ENCODE measurements around the gene CNPY4.
A peak's percentile ranks its signal among the peaks of the same experiment; 100 is the strongest.

CNPY4 gene

DNA sequence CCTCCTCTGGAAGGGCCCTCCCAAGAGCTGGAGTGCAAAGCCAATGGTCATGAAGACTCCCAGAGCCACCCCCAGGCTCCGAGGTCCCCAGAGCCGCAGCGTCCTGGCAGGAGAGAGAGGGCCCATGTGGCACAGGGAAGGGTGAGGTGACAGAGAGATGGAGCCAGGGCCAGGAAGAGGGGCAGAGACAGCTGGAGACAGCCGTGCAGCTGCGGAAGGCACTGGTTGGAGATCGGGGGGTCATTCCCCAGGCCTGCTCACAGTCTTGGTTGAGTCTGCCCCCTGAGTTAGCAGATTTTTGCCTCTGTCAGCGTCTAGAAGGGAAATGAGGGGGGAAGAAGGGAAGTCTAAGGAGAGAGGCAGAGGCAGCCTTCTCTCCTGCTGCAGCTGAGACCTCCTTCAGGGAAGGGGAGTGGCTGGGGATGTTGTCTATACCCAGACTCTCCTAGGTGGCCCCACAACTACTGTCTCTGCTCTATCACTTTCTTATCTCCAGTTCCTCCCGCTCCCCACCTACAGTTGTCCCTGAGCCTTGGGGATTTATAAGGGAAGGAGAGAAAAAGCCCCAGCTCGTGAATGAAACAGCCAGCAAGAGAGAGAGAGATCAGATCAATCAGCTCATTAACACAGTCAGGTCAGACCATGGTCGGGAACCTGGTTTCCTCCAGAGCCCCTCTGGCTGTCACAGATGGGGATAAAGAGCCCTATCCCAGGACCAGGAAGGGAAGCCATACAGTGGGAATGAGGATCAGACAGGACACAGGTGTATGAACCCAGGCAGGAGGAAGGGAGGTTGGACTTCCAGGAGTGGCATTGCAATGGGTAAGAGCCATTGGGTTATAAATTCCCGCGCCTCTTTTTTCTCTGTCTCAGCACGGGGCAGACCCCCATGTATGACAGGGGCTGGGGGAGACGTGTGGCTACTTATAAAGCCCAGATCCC, 47.8 kb downstream of the CNPY4 start:
- DNase-seq (ENCODE audit: low read depth): no peak
- no peak overlapping the region for H3K4me3 ChIP-seq (ENCODE audit: low read depth, low read length)
- TF ChIP-seq, protein P1, sequence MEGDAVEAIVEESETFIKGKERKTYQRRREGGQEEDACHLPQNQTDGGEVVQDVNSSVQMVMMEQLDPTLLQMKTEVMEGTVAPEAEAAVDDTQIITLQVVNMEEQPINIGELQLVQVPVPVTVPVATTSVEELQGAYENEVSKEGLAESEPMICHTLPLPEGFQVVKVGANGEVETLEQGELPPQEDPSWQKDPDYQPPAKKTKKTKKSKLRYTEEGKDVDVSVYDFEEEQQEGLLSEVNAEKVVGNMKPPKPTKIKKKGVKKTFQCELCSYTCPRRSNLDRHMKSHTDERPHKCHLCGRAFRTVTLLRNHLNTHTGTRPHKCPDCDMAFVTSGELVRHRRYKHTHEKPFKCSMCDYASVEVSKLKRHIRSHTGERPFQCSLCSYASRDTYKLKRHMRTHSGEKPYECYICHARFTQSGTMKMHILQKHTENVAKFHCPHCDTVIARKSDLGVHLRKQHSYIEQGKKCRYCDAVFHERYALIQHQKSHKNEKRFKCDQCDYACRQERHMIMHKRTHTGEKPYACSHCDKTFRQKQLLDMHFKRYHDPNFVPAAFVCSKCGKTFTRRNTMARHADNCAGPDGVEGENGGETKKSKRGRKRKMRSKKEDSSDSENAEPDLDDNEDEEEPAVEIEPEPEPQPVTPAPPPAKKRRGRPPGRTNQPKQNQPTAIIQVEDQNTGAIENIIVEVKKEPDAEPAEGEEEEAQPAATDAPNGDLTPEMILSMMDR (conservative IDR thresholded peaks at IDR 0.05; ENCODE audit: low read depth, low read length): no peak

DNA sequence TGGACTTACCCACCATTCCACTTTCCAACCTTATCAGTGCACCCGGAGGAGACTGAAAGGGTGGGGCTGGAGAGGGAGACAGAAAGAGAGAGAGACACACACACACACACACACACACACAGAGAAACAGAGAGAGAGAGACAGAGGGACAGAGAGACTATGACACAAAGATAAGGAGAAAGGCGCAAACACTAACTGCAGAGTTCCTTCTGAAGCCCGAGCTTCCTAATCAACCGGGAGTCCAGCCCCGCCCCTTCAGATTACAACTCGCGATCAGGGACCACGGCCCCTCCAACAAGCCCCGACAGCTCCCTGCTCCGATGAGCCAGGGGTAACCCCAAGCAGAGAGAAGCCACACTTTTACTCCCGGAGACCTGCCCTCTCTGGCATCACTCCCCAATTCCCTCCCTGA, 48.5 kb downstream of the CNPY4 start:
- H3K4me3 ChIP-seq (ENCODE audit: low read depth, low read length): peak overlapping the region; percentile 48
- DNase-seq (ENCODE audit: low read depth): no peak
- TF ChIP-seq, protein P1 (conservative IDR thresholded peaks at IDR 0.05; ENCODE audit: low read depth, low read length): no peak

DNA sequence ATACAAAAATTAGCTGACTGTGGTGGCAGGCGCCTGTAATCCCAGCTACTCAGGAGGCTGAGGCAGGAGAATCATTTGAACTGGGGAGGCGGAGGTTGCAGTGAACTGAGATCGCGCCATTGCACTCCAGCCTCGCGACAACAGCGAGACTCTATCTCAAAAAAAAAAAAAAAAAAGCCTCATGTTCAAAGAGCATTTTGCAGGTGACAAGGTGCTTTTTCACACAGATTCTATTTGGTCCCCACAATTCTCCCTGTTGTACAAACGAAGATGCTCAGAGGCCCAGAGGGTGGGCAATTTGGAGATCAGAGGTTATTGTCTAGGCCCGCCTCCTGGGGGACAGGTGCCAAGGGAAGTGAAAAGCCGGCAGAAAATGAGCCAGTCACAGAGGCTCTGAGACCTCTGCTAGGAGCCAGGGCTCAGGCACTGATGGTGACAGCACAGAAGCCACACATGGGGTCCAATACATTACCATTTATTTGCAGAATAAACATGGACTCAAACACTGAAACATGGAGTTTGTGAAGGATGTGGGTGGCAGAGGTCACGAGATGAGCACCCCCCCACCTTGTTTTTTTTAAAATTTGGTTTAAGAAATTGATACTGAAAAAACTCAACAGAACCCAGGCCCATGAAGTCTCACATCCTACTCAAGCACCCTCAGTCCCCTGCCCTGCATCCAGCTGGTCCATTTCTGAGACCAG, 49.9 kb downstream of the CNPY4 start:
- no peak overlapping the region for H3K4me3 ChIP-seq (ENCODE audit: low read depth, low read length)
- no peak for DNase-seq (ENCODE audit: low read depth)
- TF ChIP-seq, protein P1 (conservative IDR thresholded peaks at IDR 0.05; ENCODE audit: low read depth, low read length): no peak

DNA sequence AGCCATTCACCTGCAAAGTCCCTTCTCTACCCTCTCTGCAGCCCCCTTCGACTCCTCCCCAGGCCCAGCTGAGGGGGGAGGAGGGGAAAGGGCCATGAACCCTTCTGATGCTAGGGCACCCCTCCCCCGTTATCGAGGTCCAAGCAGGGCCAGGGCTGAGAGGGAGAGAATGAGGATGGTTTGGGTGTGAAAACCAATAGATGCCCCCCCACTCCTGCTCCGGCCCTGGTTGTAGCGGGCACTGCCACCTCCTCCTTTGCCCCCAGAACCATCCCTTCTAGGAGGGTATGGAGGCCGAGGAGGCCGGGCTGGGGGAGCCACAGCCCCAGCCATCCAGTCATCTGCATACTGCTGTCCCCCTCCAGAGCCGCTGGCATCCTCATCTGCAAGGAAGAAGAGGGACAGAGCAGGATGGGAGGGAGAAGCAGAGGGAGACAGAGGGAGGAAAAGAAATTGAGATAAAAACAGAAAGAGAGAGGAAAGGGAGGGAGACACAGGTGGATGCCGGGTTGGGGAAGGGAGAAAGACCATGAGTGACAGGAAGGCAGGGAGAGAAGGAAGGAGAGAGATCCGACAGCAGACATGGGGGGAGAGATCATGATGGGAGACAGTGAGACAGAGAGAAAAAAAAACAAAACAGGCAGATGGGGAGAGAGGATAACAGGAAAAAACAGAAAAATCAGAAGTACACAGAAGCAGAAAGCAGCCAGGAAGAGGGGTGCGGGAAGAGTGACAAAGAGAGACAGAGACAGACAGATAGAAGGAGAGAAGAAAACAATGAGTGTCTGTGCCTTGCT, 50.9 kb downstream of the CNPY4 start:
- DNase-seq (ENCODE audit: low read depth): no peak
- TF ChIP-seq, protein P1 (conservative IDR thresholded peaks at IDR 0.05; ENCODE audit: low read depth, low read length): no peak
- H3K4me3 ChIP-seq (ENCODE audit: low read depth, low read length): no peak overlapping the region

DNA sequence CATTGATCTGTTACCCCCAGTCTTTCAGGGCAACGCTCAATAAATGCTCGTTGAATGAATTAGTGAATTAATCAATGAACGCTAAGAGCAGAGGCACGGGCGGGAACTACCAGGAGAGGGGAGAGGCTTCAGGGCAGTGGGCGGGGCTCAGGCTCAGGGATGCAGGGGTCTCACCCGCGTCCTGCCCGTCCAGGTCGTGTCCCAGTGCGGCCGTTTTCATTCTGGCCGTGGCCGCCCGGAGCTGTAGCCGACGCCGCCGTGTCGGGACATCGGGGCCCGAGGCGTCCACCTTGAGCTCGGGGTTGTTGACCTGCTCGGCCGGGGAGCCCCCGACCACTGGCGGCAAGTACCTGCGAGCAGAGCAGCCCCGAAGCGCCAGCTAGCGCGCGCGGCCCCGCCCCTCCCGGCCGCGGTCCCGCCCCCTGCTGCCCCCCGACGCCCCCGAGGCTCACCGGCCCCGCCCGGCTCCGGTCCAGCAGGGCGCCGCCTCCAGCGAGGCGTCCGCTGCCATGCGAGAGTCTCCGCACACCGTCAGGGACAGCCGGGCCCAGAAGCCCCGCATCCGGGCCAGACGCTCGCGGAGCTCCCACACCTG, 51.8 kb downstream of the CNPY4 start:
- TF ChIP-seq, protein P1 (conservative IDR thresholded peaks at IDR 0.05; ENCODE audit: low read depth, low read length): no peak
- H3K4me3 ChIP-seq (ENCODE audit: low read depth, low read length): peak overlapping the region; percentile 37
- no peak for DNase-seq (ENCODE audit: low read depth)

DNA sequence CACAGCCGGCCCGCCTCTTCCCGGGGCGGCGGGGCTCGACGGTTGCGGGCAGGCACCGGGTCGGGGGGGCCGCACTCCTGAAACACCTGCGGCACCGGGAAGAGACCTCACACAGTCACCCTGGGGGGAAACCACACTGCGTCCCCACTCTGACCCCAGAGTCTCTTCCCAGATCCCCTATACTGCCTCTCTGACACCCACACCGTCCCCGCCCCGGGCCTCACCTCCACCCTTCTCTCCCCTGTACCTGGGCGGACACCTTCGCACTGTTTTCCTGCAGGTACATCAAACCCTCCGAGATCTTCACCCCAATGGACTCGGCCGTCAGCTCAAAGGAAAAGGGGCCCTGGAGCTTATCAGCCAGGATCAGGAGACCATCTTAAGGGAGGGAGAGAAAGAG, 52.4 kb downstream of the CNPY4 start:
- no peak for DNase-seq (ENCODE audit: low read depth)
- no peak overlapping the region for H3K4me3 ChIP-seq (ENCODE audit: low read depth, low read length)
- TF ChIP-seq, protein P1 (conservative IDR thresholded peaks at IDR 0.05; ENCODE audit: low read depth, low read length): no peak

Measured in choroid plexus epithelial cell (primary cell).